Breast epithelium (tissue), 4 donors: ENCODE data around the gene CALML3. TPM values are rescaled to one million over a fixed set of nuclear protein-coding genes. Genes with fewer than 3 reads are reported as not detected.

ENCODE experiments used
- DNase-seq, 2 donors: peaks; one replicate each; pipeline ENCODE4 v3.0.0-alpha.2; 2019; ENCODE audit warnings: low spot score in 2 of 2
- H3K27ac ChIP-seq, 2 donors: fragments of 200-600 bp; sonication (generic) in 1 of 2; one replicate each; pipeline ENCODE4 v1.5.1; 2016 to 2019; ENCODE audit warnings: mild to moderate bottlenecking in 1 of 2
- H3K27me3 ChIP-seq, 2 donors: fragments of 200-600 bp; sonication (generic) in 1 of 2; one replicate each; pipeline versions ENCODE4 v1.5.1 to v1.6.0; 2017 to 2019; ENCODE audit warnings: control low read depth in 1 of 2, mild to moderate bottlenecking in 1 of 2
- H3K36me3 ChIP-seq: fragments of 200-600 bp; one replicate; pipeline ENCODE4 v1.5.1; 2019
- H3K4me1 ChIP-seq, 2 donors: fragments of 200-600 bp; sonication (generic); one replicate each; pipeline ENCODE4 v1.5.1; 2016 to 2019; ENCODE audit warnings: control low read depth in 1 of 2
- H3K4me3 ChIP-seq, 3 donors: fragments of 200-600 bp; sonication (generic); 1 replicate in 2 of 3; 2 replicates in 1 of 3; pipeline ENCODE4 v1.5.1; 2016 to 2019; ENCODE audit warnings: mild to moderate bottlenecking in 3 of 3, moderate library complexity in 2 of 3
- H3K9me3 ChIP-seq, 2 donors: fragments of 200-600 bp; sonication (generic) in 1 of 2; one replicate each; pipeline ENCODE4 v1.5.1; 2016 to 2019; ENCODE audit warnings: control low read depth in 1 of 2
- CTCF ChIP-seq, 3 donors: fragments of 450-650 bp; IDR thresholded peaks; one replicate each; pipeline ENCODE4 v1.5.1; 2016 to 2017; ENCODE audit warnings: antibody characterized with exemption in 3 of 3, mild to moderate bottlenecking in 3 of 3, moderate library complexity in 3 of 3
- POLR2A ChIP-seq: fragments of 450-650 bp; IDR thresholded peaks from one replicate; pipeline ENCODE4 v1.6.1; 2016; ENCODE audit warnings: antibody characterized with exemption, mild to moderate bottlenecking, moderate library complexity
- POLR2AphosphoS5 ChIP-seq, 3 donors: sonication (generic); formaldehyde crosslinking; IDR thresholded peaks; one replicate each; pipeline ENCODE4 v1.6.1; 2017; ENCODE audit warnings: antibody characterized with exemption in 3 of 3
- intact Hi-C: fragments of 100-400 bp; cut with DNase I; formaldehyde crosslinking; loops from one replicate; pipeline ENCODE4 v1.15.1; 2023; ENCODE audit warnings: low total_unique reads
- total RNA-seq, 3 donors: library from RNA; depleted of rRNA; stranded (reverse); fragments of >200 nt; gene quantifications; one replicate each; pipeline ENCODE4 v1.1.0, GENCODE V29; 2016

CALML3 gene
- total RNA-seq, 3 donors from 2014 or later = 3.6 to 13.5 TPM; not detected in 1

- TF ChIP-seq CTCF (IDR thresholded peaks at IDR 0.05) (no peak), POLR2AphosphoS5 (IDR thresholded peaks at IDR 0.05) (no peak), POLR2A (no peak)
- no peaks in the 10 kb centered on the region for H3K4me1 ChIP-seq
- H3K27me3 ChIP-seq = no peaks in the 10 kb centered on the region
- H3K27ac ChIP-seq = peak overlapping the region; percentile 73 to 86
- DNase-seq = peak in 1 of 2 donors; percentile 27
- H3K9me3 ChIP-seq = no peaks in the 10 kb centered on the region
- H3K36me3 ChIP-seq = no peaks in the 10 kb centered on the region
- peak overlapping the region in 2 of 3 donors; percentile 49 to 58 for H3K4me3 ChIP-seq
- intact Hi-C loops = no loop called here
Observed at GRCh38 chr10:5525561-5526341, 990 bp downstream of the CALML3 start.

DNA sequence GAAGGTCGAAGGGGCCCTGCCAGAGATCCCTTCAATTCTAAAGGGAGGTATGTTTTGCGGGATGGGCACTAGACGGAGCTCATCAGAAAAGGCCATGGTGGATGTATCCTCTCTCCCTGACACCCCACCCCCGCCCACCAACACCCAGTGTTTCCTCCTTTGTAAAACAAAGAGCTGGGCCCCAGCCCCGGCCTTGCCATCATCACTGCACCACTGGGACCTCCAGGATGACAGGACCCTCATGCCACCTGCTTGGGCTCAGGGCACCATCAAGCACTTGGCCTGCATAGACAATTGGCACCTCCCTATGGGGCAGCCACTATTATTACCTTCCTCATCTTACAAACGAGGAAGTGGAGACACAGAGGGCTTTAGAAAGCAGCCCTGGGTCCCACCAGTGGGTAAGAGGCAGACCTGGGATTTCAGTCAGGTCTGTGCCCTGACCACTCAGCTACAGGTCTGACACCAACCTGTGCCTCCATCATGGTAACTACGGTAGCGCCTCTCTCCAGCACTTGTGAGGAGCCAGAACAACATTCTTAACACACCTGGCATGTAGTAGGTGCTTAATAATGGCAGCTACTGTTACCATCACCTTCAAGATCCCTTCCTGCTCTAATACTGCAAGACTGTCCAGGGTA is 2.0 kb downstream of the CALML3 start:
- H3K4me3 ChIP-seq = peak overlapping the region in 1 of 3 donors; percentile 49
- no peaks in the 10 kb centered on the region for H3K9me3 ChIP-seq
- H3K36me3 ChIP-seq = no peaks in the 10 kb centered on the region
- no peak for TF ChIP-seq POLR2AphosphoS5 (IDR thresholded peaks at IDR 0.05)
- TF ChIP-seq CTCF (IDR thresholded peaks at IDR 0.05) = no peak
- no peak for TF ChIP-seq POLR2A
- peak in 1 of 2 donors; percentile 38 for DNase-seq
- intact Hi-C loops = no loop called here
- H3K27ac ChIP-seq = peak overlapping the region in 1 of 2 donors; percentile 86
- no peaks in the 10 kb centered on the region for H3K27me3 ChIP-seq
- no peaks in the 10 kb centered on the region for H3K4me1 ChIP-seq

GRCh38 chr10:5527332-5528200 is 2.8 kb downstream of the CALML3 start:
- peak; percentile 42 to 45 for DNase-seq
- Histone ChIP-seq H3K4me1 (no peaks in the 10 kb centered on the region), H3K4me3 (no peak overlapping the region), H3K27me3 (no peaks in the 10 kb centered on the region), H3K36me3 (no peaks in the 10 kb centered on the region), H3K27ac (peak overlapping the region; percentile 18 to 25), H3K9me3 (no peaks in the 10 kb centered on the region)
- intact Hi-C loops = no loop called here
- TF ChIP-seq POLR2A (no peak), CTCF (IDR thresholded peaks at IDR 0.05) (no peak), POLR2AphosphoS5 (IDR thresholded peaks at IDR 0.05) (no peak)

DNA sequence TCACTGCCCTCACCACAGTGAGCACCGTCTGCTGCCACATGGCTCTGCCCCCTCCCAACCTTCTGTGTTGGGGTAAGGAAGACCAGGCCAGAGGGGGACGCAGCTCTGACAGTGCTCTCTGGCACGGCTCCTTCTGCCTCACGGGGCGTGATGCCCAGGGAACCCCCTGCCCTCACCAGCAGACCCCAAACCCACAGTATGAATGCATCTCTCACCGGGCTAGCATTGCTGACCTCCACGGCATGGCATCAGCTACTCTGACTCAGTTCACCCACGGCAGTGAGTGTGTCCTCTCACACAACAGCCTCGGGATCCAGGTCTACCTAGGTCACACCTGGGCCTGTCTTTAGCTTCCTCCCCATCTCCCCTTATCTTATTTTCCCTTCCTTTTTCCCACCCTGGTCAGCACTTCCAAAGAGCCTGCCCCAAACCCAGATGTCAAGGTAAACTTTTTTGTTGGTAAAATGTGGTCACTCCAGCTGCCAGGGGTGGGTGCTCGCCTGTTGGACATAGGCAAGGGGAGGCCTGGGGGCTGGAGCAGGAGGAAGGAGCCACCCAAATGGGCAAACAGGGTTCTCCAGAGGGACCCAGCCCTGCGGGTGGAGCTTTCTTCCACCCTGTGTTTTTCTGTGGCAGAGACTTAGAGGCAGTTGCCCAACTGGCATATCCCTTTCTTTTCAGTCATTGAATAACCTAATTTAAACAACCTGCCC is 4.4 kb downstream of the CALML3 start:
- intact Hi-C loops = no loop called here
- Histone ChIP-seq H3K27ac (no peak overlapping the region), H3K27me3 (no peaks in the 10 kb centered on the region), H3K4me3 (no peak overlapping the region), H3K36me3 (no peaks in the 10 kb centered on the region), H3K4me1 (no peaks in the 10 kb centered on the region), H3K9me3 (no peaks in the 10 kb centered on the region)
- no peak for TF ChIP-seq POLR2AphosphoS5 (IDR thresholded peaks at IDR 0.05)
- TF ChIP-seq POLR2A = no peak
- TF ChIP-seq CTCF (IDR thresholded peaks at IDR 0.05) = no peak
- peak in 1 of 2 donors; percentile 40 for DNase-seq
